NCI-H2196 treated with DMSO at 0.1 percent for 48 hours (cell line): ENCODE data around the gene ZNRF2.

Experiments used
- DNase-seq: peaks from one replicate; lab custom pipeline; 2025; ENCODE audit not compliant: unreplicated experiment; lab: John Stamatoyannopoulos, UW

Gene ZNRF2

DNA sequence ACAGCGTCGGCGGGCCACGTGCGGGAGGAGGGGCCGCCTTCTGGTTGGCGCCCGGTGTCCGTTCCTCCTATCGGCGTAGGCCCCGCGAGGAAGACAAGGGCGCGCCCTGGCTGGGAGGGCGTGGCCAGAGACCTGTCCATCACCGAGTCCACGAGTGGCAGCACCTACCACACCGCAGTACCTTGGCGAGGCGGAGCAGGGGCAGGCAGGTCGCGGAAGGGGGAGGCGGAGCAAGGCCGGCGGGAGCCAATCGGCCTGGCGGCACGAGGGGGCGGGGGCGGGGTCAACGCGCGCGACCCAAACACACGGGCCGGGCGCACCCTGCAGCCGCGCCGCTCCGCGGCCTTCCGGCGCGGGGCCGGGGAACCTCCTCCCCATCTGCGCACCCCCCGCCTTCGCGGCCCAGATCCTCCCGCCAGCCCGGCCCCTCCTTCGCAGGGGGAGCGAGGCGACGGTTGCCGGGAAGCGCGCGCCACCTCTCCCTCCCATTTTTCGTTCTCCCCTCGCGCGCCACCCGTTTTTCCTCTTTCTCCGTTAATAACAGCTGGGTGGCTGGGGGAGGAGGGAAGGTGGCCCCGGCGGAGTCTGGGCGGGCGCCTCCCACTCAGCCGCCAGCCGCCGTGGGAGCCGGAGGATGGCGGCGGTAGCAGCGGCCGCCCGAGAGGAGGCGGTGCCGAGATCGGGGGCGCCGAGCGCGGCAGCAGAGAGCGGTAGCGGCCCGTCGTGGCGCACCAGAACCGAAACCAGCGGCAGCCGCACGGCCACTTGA, at the start of gene ZNRF2:
Gene ZNRF2, plus strand, starts transcription at position 300 of the 769 bp plus-strand sequence. CDS start 761 bp downstream, outside the sequence.
- peak; percentile 98 for DNase-seq

DNA sequence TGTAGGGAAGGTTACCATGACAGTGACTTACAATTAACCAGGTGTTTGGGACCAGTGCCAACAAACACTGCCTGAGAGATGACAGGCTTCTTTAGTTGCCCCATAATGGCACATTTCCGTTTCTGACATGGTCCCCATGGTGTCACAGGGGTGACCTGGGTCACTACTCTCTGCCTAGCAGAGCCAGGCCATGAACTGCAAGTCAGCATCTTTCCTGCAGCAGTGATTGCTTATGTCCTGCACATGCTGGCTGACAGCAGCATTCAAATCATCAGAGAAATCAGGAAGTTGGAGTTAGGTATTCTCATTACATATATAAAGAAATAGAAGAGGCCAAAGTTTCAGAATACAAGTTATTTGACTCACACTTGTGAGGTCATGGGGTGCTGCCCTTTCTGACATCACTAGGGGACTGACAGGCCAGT, 47.1 kb upstream of the ZNRF2 start:
- no peak for DNase-seq

DNA sequence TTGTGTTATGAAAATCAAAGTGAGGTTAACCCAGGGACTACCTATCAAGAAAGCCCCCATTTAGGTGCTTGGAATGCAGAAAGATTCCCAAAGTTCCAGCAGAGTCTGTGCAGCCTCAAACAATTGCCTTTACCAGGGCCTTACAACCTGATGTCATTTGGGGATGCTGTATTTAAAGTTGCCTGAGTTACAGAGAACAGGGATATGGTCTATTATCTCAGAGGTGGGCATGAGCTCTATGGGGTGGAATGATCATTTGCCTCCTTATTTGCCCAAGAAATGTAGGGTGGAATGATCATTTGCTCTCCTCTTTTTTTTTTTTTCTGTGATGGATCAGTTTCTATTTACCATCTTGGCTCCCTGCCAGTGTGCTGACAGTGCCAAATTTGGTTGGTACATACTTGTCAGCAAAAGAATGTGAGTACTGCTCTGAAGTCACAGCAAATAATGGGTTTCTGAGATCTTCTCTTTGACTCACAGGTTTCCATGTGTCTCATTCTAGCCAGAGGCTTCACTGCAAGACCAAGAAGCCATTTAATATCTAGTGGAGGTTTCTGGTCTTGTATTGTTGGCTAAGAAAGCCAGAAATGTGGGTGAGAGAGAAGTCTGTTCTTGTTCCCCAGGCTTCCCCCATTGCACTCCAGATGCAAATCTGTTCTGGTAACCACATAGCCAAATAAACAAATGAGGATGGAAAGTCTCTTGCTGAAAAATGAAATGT, 45.5 kb upstream of the ZNRF2 start:
- peak; percentile 53 for DNase-seq

DNA sequence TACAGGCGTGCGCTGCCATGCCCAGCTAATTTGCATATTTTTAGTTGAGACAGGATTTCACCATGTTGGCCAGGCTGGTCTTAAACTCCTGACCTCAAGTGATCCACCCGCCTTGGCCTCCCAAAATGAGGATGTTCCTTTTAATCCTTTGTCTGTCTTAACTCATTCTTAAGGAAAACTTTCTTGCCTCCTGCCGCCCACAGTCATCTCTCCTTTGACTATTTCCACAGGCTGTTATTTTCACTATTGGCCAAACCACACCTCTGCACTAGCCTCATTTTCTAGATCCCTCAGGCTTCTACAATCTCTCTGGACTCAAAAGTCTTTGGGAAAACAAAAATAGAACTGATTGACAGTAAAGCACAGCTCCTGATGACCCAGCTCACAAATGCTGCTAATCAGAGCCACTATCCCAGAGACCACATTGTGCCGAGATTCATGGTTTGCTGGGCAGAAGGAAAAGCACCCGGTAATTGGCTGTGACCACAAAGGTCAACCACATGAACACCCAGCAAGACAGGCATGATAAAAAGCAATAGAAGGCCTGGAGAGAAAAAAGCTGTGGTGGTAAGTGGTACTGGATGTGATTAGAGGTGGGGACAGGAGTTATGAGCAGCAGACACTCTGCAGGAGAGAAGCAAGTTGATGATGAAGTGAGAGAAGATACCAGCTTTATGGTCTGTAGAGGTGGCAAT, 44.1 kb upstream of the ZNRF2 start:
- no peak for DNase-seq

GRCh38 chr7:30241767-30242166, 42.6 kb upstream of the ZNRF2 start:
- DNase-seq, result no peak

GRCh38 chr7:30244340-30244739, 40.1 kb upstream of the ZNRF2 start:
- DNase-seq, result no peak

DNA sequence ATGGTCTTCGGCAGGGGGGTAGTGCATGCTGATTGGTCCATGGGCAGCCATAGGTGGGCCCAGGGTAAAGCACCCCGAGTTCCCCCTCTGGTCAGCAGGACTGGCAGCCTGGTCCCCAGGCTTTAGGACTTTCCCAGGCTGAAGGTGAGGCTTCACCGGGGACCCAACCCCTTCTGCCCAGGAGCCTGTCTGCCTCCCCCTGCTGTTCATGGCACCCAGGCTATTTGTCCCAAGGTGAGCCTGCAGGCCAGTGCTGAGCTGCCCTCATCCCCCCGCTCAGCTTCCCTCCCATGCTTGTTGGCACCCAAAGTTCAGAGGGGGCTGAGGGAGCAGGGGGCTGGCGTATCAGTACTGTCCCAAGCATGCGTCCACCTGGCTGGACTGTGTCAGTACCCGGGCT, 38.5 kb upstream of the ZNRF2 start:
- no peak for DNase-seq

DNA sequence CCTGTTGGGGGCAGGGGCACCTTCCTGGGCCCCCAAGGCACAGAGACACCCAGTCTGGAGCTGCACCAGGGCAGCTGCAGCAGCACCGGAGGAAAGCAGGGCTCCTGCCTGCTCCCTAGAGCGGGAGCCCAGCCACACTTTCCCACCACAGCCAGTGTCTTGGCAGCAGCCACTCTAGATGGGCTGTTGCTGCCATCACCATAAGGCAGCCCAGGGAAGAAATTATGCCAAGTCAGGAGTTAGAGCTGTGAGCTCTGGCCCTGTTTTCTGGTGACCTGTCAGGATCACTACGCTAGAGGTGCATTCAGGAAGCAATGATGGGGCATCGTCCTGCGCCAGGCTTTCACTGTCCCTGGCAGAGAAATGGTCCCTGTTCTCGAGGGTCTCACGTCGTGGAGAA, 38.0 kb upstream of the ZNRF2 start:
- DNase-seq, result no peak

GRCh38 chr7:30247541-30248401, 36.6 kb upstream of the ZNRF2 start:
- DNase-seq, result no peak

DNA sequence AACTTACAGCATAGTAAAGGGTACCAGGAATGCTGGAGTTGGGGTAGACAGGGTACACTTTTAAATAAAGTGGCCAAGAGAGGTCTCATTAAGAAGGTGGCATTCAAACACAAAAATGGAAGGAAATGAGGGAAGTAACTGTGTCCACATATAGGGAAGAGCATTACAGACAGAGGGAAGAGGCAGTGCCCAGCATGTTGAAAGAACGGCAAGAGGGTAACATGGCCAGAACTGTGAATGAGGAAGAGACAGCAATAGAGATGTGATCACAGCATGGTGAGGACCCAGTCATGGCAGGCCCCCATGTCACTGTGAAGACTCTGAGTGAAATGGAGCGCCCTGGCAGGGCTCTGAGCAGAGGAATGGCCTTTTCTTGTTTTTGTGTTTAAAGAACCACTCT, 35.1 kb upstream of the ZNRF2 start:
- DNase-seq, result no peak

GRCh38 chr7:30249986-30250774, 34.2 kb upstream of the ZNRF2 start:
- no peak for DNase-seq

DNA sequence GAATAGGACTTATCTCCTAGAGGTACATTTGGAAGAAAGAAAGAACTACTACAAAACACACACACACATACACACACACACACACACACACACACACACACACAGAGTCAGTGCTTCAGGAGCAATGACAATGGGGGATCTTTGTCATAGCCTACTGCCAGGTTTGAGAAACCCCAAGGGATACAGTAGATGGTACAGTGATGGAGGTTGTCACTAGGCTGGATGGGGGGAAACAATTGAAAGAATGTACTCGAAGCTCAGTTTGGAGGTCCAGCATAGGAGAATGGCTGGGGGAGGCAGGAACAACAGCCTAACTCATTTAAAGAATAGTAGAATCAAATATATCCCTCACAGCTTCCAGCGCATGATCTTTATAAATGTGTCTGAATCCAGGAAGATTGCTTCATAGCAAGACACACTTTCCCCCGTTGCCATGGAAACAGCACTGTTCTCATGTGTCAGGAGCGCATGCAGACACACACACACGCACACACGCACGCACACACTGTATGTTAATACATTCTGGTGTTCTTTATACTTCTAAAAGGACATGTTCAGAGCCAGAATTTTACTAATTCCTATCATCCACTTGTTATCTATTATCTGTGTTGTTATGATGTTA, 32.6 kb upstream of the ZNRF2 start:
- DNase-seq, result no peak

GRCh38 chr7:30252885-30253795, 31.3 kb upstream of the ZNRF2 start:
- DNase-seq, result peak; percentile 61

- no peak for DNase-seq
Measured at GRCh38 chr7:30253796-30254165, 30.6 kb upstream of the ZNRF2 start.

DNA sequence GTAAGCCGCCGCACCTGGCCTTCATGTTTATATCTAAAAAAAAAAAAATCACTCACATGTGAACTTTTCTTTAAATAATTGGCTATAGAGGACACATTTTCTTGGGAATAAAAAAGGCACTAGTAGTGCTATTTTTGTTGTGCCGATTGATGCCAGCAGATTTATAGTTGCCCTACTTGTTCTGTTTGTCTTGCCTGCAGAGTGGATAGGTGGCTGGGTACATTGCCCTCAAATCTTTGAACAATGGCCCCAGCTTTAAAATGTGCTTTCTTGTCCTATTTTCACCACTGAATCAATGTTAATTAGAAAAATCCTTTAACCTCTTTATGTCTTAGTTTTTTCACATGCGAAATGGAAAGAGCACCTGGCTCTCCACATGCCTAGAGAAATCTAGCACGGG, 30.1 kb upstream of the ZNRF2 start:
- no peak for DNase-seq

- DNase-seq, result no peak
Measured at GRCh38 chr7:30254717-30255063, 29.7 kb upstream of the ZNRF2 start.

GRCh38 chr7:30255064-30255769, 29.2 kb upstream of the ZNRF2 start:
- no peak for DNase-seq

GRCh38 chr7:30256349-30256858, 28.0 kb upstream of the ZNRF2 start:
- no peak for DNase-seq
